Measurements from ENCODE around the gene SPATA21. TPM values are rescaled to one million over a fixed set of nuclear protein-coding genes. Genes with fewer than 3 reads are reported as not detected.

SPATA21 gene
- total and polyA plus RNA-seq, 12 donors = 0.15 to 0.20 TPM; not detected in 10

- DNase-seq = peak in 1 of 2 donors; percentile 20
- WGBS, 2 donors = 80 to 87% methylated on average over 10 of the region's 10 CpGs
- Histone ChIP-seq H3K4me3 (no peak overlapping the region), H3K36me3 (peaks cover 0 to 62% (median 18%) of the 10 kb centered on the region in 9 donors), H3K9me3 (no peaks in the 10 kb centered on the region), H3K4me1 (peaks cover 17 to 68% (median 55%) of the 10 kb centered on the region in 9 donors), H3K27ac (peak overlapping the region in 2 of 10 donors; percentile 1 to 16), H3K27me3 (no peaks in the 10 kb centered on the region)
- intact Hi-C loops (cut with DNase I) = no loop called here
- no peak for TF ChIP-seq CTCF (IDR thresholded peaks at IDR 0.05)
- ATAC-seq = peak in 4 of 8 donors; percentile 11 to 45 (median 24)
These were observed 43.4 kb downstream of the SPATA21 start for GRCh38 chr1:16393570-16394521.

- H3K36me3 ChIP-seq = peaks cover 0 to 53% (median 18%) of the 10 kb centered on the region in 9 donors
- 69 to 71% methylated on average over 21 of the region's 21 CpGs for WGBS, 2 donors
- DNase-seq = no peak
- peaks cover 17 to 77% (median 57%) of the 10 kb centered on the region in 9 donors for H3K4me1 ChIP-seq
- ATAC-seq = peak in 5 of 8 donors; percentile 3 to 21 (median 11)
- peak overlapping the region in 2 of 10 donors; percentile 1 to 16 for H3K27ac ChIP-seq
- no peak overlapping the region for H3K4me3 ChIP-seq
- no peaks in the 10 kb centered on the region for H3K27me3 ChIP-seq
- intact Hi-C loops (cut with DNase I) = no loop called here
- H3K9me3 ChIP-seq = no peaks in the 10 kb centered on the region
- TF ChIP-seq CTCF (IDR thresholded peaks at IDR 0.05) = no peak
These were observed 44.3 kb downstream of the SPATA21 start for GRCh38 chr1:16392740-16393569.

- Histone ChIP-seq H3K4me3 (no peak overlapping the region), H3K9me3 (no peaks in the 10 kb centered on the region), H3K36me3 (peaks cover 0 to 38% (median 18%) of the 10 kb centered on the region in 9 donors), H3K4me1 (peaks cover 23 to 83% (median 64%) of the 10 kb centered on the region in 9 donors), H3K27ac (no peak overlapping the region), H3K27me3 (no peaks in the 10 kb centered on the region)
- WGBS, 2 donors = 52 to 58% methylated on average over 3 of the region's 3 CpGs
- peak in 1 of 8 donors; percentile 11 for ATAC-seq
- TF ChIP-seq CTCF (IDR thresholded peaks at IDR 0.05) = no peak
- no peak for DNase-seq
- intact Hi-C loops (cut with DNase I) = no loop called here
These were observed 45.8 kb downstream of the SPATA21 start for GRCh38 chr1:16391411-16391810.
